Activated T-helper 1 cell treated with anti-CD3 and anti-CD28 coated beads, Interleukin-12 subunit alpha, Interleukin-12 subunit beta, Interleukin-2, Interleukin-4 antibody, amounts not matched to agents 30 ng/mL and 10 ng/mL and 1 ng/mL, durations not matched to agents 14 hours and 24 hours and 36 hours (primary cell): Measurements from ENCODE around the gene SP4. TPM values are rescaled to one million over a fixed set of nuclear protein-coding genes. Genes with fewer than 3 reads are reported as not detected.

Source experiments
- DNase-seq: peaks from one replicate; pipeline ENCODE4 v3.0.0; 2021; ENCODE audit warnings: low spot score
- H3K27ac Mint-ChIP-seq: one replicate; pipeline ENCODE4 v1.8.0; 2021; ENCODE audit warnings: mild to moderate bottlenecking, mixed read lengths
- H3K27me3 Mint-ChIP-seq: one replicate; pipeline ENCODE4 v1.8.0; 2022; ENCODE audit warnings: mild to moderate bottlenecking, moderate library complexity, mixed read lengths; ENCODE audit not compliant: insufficient read depth
- H3K36me3 Mint-ChIP-seq: one replicate; pipeline ENCODE4 v1.8.0; 2021; ENCODE audit warnings: low read depth, mixed read lengths
- H3K4me1 Mint-ChIP-seq: one replicate; pipeline ENCODE4 v1.8.0; 2021; ENCODE audit warnings: low read depth, mixed read lengths
- H3K4me3 Mint-ChIP-seq: one replicate; pipeline ENCODE4 v1.8.0; 2021; ENCODE audit warnings: mild to moderate bottlenecking, moderate library complexity, mixed read lengths
- H3K9me3 Mint-ChIP-seq: one replicate; pipeline ENCODE4 v1.8.0; 2021; ENCODE audit warnings: mixed read lengths
- intact Hi-C: fragments of 100-400 bp; cut with micrococcal nuclease; formaldehyde crosslinking; loops from one replicate; pipeline ENCODE4 v1.15.1; 2024
- total RNA-seq: library from RNA; stranded (reverse); gene quantifications from 2 replicates; pipeline ENCODE4 v1.2.3, GENCODE V29; 2022

The SP4 gene
- total RNA-seq, 1 donor from 2014 or later = 22.9 TPM

- H3K4me3 Mint-ChIP-seq = peak overlapping the region; percentile 81
- peaks cover 41% of the 10 kb centered on the region for H3K27me3 Mint-ChIP-seq
- no peak for DNase-seq
- peak overlapping the region; percentile 44 for H3K27ac Mint-ChIP-seq
- no peaks in the 10 kb centered on the region for H3K9me3 Mint-ChIP-seq
- peaks cover 11% of the 10 kb centered on the region for H3K36me3 Mint-ChIP-seq
- H3K4me1 Mint-ChIP-seq = peaks cover 22% of the 10 kb centered on the region
- intact Hi-C loops = loop anchor here (5.0 to 10.0 kb wide), 4 partner anchors 221 to 749 kb away; no protein-coding TSS in a partner anchor
Observed at GRCh38 chr7:21543528-21544302, 115.8 kb downstream of the SP4 start.

DNA sequence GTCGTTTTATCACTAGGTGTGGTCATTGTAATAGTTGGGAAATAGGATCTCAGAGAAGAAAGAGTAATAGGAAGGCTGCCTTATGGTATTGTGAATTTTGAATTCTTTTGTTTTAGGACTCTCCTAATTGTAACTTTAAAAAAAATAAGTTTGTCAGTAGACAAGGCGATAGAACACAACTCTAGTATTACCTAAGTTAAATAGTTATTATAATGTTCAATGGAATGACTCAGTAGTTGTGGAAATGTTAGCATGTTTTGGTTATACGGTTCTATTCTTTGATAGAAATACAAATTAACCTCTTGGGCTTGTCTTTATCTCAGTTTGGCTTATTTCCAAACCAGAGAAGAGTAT, 116.4 kb downstream of the SP4 start:
- Mint-ChIP-seq H3K27ac (peak overlapping the region; percentile 21), H3K4me1 (peaks cover 16% of the 10 kb centered on the region), H3K27me3 (peaks cover 41% of the 10 kb centered on the region), H3K9me3 (no peaks in the 10 kb centered on the region), H3K4me3 (peak overlapping the region; percentile 81), H3K36me3 (peaks cover 11% of the 10 kb centered on the region)
- intact Hi-C loops = loop anchor here (5.0 to 10.0 kb wide), 4 partner anchors 221 to 749 kb away; no protein-coding TSS in a partner anchor
- DNase-seq = no peak

- intact Hi-C loops = loop anchor here (5.0 to 10.0 kb wide), 4 partner anchors 220 to 750 kb away; no protein-coding TSS in a partner anchor
- H3K4me3 Mint-ChIP-seq = no peak overlapping the region
- peaks cover 38% of the 10 kb centered on the region for H3K27me3 Mint-ChIP-seq
- no peak overlapping the region for H3K27ac Mint-ChIP-seq
- no peak for DNase-seq
- H3K4me1 Mint-ChIP-seq = peaks cover 12% of the 10 kb centered on the region
- peaks cover 11% of the 10 kb centered on the region for H3K36me3 Mint-ChIP-seq
- no peaks in the 10 kb centered on the region for H3K9me3 Mint-ChIP-seq
Observed at GRCh38 chr7:21544715-21545114, 116.8 kb downstream of the SP4 start.

DNA sequence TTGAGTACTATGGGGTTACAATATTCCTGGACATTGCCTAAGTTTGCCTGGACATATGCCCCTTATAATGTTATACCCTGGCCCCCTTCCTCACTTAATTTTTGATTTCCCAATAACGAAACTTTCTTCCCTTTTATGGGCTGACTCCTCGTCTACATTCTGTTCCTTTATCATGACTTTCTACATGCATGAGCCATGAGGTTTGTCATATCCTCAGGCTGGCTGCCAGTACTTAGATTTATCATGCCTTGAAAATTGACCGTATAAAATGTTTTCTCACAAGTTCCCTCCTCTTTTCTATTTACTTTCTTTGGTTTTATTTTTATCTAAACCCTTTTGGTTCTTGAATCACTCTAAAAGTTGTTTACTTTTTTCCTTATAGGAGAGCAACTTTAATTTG, 119.6 kb downstream of the SP4 start:
- Mint-ChIP-seq H3K27me3 (peaks cover 28% of the 10 kb centered on the region), H3K9me3 (no peaks in the 10 kb centered on the region), H3K4me1 (peaks cover 6% of the 10 kb centered on the region), H3K27ac (no peak overlapping the region), H3K4me3 (no peak overlapping the region), H3K36me3 (peaks cover 11% of the 10 kb centered on the region)
- DNase-seq = no peak
- intact Hi-C loops = loop anchor here (10.0 kb wide), 3 partner anchors 217 to 753 kb away; no protein-coding TSS in a partner anchor

- Mint-ChIP-seq H3K4me1 (peaks cover 6% of the 10 kb centered on the region), H3K27me3 (peaks cover 25% of the 10 kb centered on the region), H3K4me3 (no peak overlapping the region), H3K9me3 (no peaks in the 10 kb centered on the region), H3K36me3 (peaks cover 11% of the 10 kb centered on the region), H3K27ac (no peak overlapping the region)
- no peak for DNase-seq
- intact Hi-C loops = loop anchor here (10.0 kb wide), 3 partner anchors 216 to 754 kb away; no protein-coding TSS in a partner anchor
Observed at GRCh38 chr7:21548491-21548890, 120.6 kb downstream of the SP4 start.

- Mint-ChIP-seq H3K36me3 (peaks cover 8% of the 10 kb centered on the region), H3K27ac (no peak overlapping the region), H3K4me1 (no peaks in the 10 kb centered on the region), H3K4me3 (no peak overlapping the region), H3K9me3 (no peaks in the 10 kb centered on the region), H3K27me3 (peaks cover 11% of the 10 kb centered on the region)
- intact Hi-C loops = no loop called here
- DNase-seq = no peak
Observed at GRCh38 chr7:21550076-21550475, 122.2 kb downstream of the SP4 start.

DNA sequence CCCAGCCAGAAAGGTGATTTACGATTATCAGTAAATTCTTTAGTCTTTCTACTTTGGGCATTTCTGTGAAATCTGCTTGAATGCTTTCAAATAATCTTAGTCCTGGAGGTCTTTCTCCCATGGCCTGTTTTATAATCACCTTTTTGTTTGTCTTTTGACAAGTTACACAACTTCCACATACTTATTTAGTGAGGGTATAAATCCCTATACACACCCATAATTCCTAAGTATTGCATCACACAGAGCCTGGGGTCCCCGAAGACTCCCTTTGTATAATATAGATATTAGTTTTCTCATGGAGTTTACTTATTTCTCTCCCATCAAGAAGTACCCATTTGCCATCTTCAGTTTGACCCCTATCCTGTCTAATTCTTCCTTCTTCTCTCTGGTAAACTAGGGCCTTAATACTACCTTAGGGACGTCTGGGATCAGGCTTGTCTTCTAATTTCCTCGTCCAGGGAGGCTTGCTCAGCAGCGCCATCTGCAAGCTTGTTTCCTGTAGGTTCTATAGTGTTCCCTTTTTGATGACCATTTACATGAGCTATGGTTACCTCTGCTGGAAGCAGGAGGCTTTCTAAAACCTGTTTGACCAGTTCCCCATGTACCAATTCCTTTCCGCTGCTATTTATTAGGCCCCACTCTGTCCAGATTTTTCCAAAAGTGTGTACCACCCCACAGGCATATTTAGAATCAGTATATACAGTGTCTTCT, 123.1 kb downstream of the SP4 start:
- intact Hi-C loops = no loop called here

DNA sequence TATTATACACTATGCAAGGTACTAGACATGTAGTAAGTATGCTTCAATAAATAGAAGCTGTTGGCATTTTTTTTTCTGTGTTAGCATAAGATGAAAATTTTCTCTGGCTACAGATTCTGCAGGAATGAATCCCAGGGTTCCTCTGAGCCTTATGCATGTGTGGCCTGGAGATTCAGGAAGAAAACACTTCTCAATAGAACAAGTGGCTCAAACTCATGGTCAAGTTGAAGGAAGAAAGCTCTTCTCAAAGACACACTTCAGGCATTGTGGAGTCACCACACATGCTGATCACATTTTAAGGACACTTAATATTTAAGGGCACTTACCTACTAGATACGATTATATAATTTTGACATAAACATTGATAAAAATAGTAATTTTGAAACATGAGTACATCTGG, 134.5 kb downstream of the SP4 start:
- intact Hi-C loops = no loop called here
- DNase-seq = no peak
- H3K36me3 Mint-ChIP-seq = peaks cover 3% of the 10 kb centered on the region
- no peaks in the 10 kb centered on the region for H3K27me3 Mint-ChIP-seq
- no peak overlapping the region for H3K27ac Mint-ChIP-seq
- H3K9me3 Mint-ChIP-seq = no peaks in the 10 kb centered on the region
- H3K4me3 Mint-ChIP-seq = no peak overlapping the region
- H3K4me1 Mint-ChIP-seq = no peaks in the 10 kb centered on the region

More for the DNA sequence above, 123.1 kb downstream of the SP4 start:
- Mint-ChIP-seq H3K9me3 (no peaks in the 10 kb centered on the region), H3K36me3 (peaks cover 5% of the 10 kb centered on the region), H3K4me1 (no peaks in the 10 kb centered on the region), H3K27ac (no peak overlapping the region), H3K27me3 (peaks cover 8% of the 10 kb centered on the region), H3K4me3 (no peak overlapping the region)
- no peak for DNase-seq

Other genes with a start within 250 kb of the SP4 start
- 1.3 and 1.7 TPM in 2 replicates for gene DNAH11, start 115.0 kb downstream of the SP4 start, total RNA-seq